GM19467 (cell line): Measurements from ENCODE around the gene CFAP97D2.
"Not testable (repeated sequence)": the region's sequence is repeated elsewhere in the genome, so short reads cannot be mapped to it uniquely, and the experiment has no call there.

Source experiments
- ATAC-seq: cut with Tn5 transposase; IDR thresholded peaks from one replicate; pipeline ENCODE4 v1.9.1; 2021; ENCODE audit warnings: mild to moderate bottlenecking, moderate library complexity; ENCODE audit not compliant: unreplicated experiment

The CFAP97D2 gene

GRCh38 chr13:114194853-114195252 is 15.8 kb downstream of the CFAP97D2 start:
- ATAC-seq, result no peak

GRCh38 chr13:114196629-114197028 is 17.6 kb downstream of the CFAP97D2 start:
- no peak for ATAC-seq

- ATAC-seq, result no peak
Observed at GRCh38 chr13:114198556-114198955, 19.5 kb downstream of the CFAP97D2 start.

- not testable (repeated sequence) for ATAC-seq
Observed at GRCh38 chr13:114199526-114199925, 20.5 kb downstream of the CFAP97D2 start.

GRCh38 chr13:114199954-114200353 is 20.9 kb downstream of the CFAP97D2 start:
- no peak for ATAC-seq

GRCh38 chr13:114200399-114200911 is 21.4 kb downstream of the CFAP97D2 start:
- ATAC-seq, result no peak

GRCh38 chr13:114202581-114202980 is 23.5 kb downstream of the CFAP97D2 start:
- ATAC-seq, result no peak

GRCh38 chr13:114203536-114203935 is 24.5 kb downstream of the CFAP97D2 start:
- no peak for ATAC-seq

- no peak for ATAC-seq
Observed at GRCh38 chr13:114204894-114205293, 25.8 kb downstream of the CFAP97D2 start.

GRCh38 chr13:114208134-114208533 is 29.1 kb downstream of the CFAP97D2 start:
- ATAC-seq, result no peak

- no peak for ATAC-seq
Observed at GRCh38 chr13:114211446-114212157, 32.5 kb downstream of the CFAP97D2 start.

- no peak for ATAC-seq
Observed at GRCh38 chr13:114212158-114212495, 33.1 kb downstream of the CFAP97D2 start.

GRCh38 chr13:114213980-114214379 is 34.9 kb downstream of the CFAP97D2 start:
- no peak for ATAC-seq

- no peak for ATAC-seq
Observed at GRCh38 chr13:114219392-114219791, 40.3 kb downstream of the CFAP97D2 start.

GRCh38 chr13:114222461-114222968 is 43.5 kb downstream of the CFAP97D2 start:
- ATAC-seq, result no peak

GRCh38 chr13:114224201-114224600 is 45.1 kb downstream of the CFAP97D2 start:
- no peak for ATAC-seq

GRCh38 chr13:114225610-114226009 is 46.6 kb downstream of the CFAP97D2 start:
- ATAC-seq, result no peak

GRCh38 chr13:114226088-114226487 is 47.0 kb downstream of the CFAP97D2 start:
- no peak for ATAC-seq

GRCh38 chr13:114226699-114227323 is 47.8 kb downstream of the CFAP97D2 start:
- peak; percentile 75 for ATAC-seq

- ATAC-seq, result no peak
Observed at GRCh38 chr13:114227528-114227927, 48.5 kb downstream of the CFAP97D2 start.

- ATAC-seq, result no peak
Observed at GRCh38 chr13:114228176-114228575, 49.1 kb downstream of the CFAP97D2 start.

GRCh38 chr13:114229506-114229905 is 50.4 kb downstream of the CFAP97D2 start:
- no peak for ATAC-seq
